ENCODE measurements around the gene FLT3LG.

Gene FLT3LG

DNA sequence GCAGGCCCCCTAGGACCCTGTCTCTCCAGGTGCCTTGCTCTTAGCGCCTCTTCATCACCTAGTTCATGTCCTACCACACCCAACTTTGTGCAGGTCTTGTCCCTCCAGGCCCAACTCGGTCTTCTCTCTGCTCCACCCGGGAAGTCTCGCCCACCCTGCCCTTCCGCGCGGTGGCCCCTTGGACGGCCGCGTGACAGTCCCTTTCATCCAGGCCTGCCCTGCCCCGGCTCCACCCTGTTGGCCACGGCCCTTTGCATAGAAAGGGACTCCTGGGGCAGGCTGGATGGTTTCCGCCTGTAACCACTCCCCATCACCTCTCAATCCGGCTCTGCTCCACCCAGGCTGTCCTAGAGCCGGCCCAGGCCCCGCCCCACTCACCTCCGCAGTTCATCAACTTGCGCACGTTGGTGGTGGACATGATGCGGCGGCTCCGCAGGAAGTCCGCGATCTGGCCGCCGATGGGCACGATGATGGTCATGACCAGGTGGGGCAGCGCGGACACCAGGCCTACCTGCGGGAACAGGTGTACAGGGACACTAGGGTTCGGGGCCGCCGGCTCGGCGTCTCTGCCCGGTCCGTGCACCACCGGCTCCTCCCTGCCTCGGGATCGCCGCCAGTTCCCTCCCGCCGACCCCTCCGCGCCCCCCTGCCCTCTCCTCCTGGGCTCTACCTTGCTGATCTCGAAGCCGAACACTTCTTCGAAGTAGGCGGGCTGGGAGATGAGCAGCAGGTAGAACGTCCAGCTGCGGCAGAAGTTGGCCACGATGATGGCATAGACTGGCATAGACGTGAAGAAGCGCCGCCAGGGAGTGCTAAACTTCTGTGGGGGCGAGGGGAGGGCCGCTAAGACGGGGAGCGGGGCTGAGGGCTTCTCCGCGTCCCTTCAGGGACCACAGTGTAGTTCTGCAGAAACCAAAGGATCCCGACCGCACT is 41.6 kb upstream of the FLT3LG start:
- Histone ChIP-seq H3K27ac (ENCODE audit: low read length) (no peak overlapping the region), H3K9me3 (ENCODE audit: control insufficient read depth, low read depth, low read length) (no peaks in the 10 kb centered on the region), H3K27me3 (ENCODE audit: control insufficient read depth, insufficient read depth, low read length) (peaks cover 46% of the 10 kb centered on the region), H3K4me1 (ENCODE audit: control insufficient read depth, low read depth, low read length) (peaks cover 7% of the 10 kb centered on the region), H3K36me3 (ENCODE audit: control insufficient read depth, low read depth, low read length) (no peaks in the 10 kb centered on the region), H3K4me3 (ENCODE audit: low read length) (peak overlapping the region; percentile 41), H3K9ac (ENCODE audit: low read length) (no peak overlapping the region)

DNA sequence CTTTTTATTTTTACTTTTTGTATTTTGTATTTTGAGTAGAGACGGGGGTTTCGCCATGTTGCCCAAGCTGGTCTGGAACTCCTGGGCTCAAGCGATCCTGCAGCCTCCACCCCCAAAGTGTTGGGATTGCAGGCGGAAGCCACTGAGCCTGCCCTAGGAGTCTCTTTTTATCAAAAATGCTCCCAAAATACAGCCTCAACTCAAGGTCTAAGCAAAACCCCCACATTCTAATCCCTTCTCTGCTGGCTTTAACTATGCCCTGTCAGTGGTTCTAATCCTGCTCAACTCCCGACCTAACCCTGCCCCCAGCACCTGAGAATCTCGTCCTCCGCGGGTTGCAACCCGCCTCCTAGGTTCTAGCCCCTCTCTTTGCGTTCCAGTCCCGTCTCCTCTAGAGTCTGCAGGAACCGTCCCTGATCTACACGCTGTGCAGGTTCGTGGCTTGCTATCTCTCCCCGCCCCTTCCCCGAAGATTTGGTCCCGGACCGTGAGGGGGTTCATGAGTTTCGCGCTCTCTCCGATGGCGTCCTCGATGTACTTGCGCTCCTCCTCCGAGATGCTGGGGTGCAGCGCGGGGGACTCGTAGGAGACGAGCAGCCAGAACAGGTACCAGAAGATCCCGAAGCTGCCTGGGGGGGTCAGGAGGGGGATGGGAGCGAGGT is 40.6 kb upstream of the FLT3LG start:
- H3K36me3 ChIP-seq (ENCODE audit: control insufficient read depth, low read depth, low read length) = no peaks in the 10 kb centered on the region
- no peaks in the 10 kb centered on the region for H3K9me3 ChIP-seq (ENCODE audit: control insufficient read depth, low read depth, low read length)
- peaks cover 7% of the 10 kb centered on the region for H3K4me1 ChIP-seq (ENCODE audit: control insufficient read depth, low read depth, low read length)
- no peak overlapping the region for H3K27ac ChIP-seq (ENCODE audit: low read length)
- no peak overlapping the region for H3K9ac ChIP-seq (ENCODE audit: low read length)
- no peak overlapping the region for H3K4me3 ChIP-seq (ENCODE audit: low read length)
- H3K27me3 ChIP-seq (ENCODE audit: control insufficient read depth, insufficient read depth, low read length) = peaks cover 53% of the 10 kb centered on the region

- Histone ChIP-seq H3K4me3 (ENCODE audit: low read length) (no peak overlapping the region), H3K27me3 (ENCODE audit: control insufficient read depth, insufficient read depth, low read length) (peaks cover 61% of the 10 kb centered on the region), H3K4me1 (ENCODE audit: control insufficient read depth, low read depth, low read length) (peaks cover 3% of the 10 kb centered on the region), H3K27ac (ENCODE audit: low read length) (no peak overlapping the region), H3K9me3 (ENCODE audit: control insufficient read depth, low read depth, low read length) (no peaks in the 10 kb centered on the region), H3K9ac (ENCODE audit: low read length) (no peak overlapping the region), H3K36me3 (ENCODE audit: control insufficient read depth, low read depth, low read length) (no peaks in the 10 kb centered on the region)
Observed at GRCh38 chr19:49434907-49435583, 39.0 kb upstream of the FLT3LG start.

DNA sequence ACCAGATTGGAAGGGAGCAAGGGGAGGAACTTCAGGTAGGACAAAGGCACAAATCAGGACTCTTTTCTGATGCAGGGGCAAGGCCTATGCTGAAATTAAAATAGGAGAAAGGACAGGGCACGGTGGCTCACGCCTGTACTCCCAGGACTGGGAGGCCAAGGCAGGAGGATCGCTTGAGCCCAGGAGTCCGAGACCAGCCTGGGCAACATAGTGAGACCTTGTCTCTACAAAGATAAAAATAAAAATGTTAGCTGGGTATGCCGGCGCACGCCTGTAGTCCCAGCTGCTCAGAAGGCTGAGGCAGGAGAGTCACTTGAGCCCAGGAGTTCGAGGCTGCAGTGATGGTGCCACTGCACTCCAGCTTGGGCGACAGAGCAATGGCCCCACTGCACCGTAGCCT is 38.3 kb upstream of the FLT3LG start:
- no peak overlapping the region for H3K27ac ChIP-seq (ENCODE audit: low read length)
- H3K36me3 ChIP-seq (ENCODE audit: control insufficient read depth, low read depth, low read length) = no peaks in the 10 kb centered on the region
- no peaks in the 10 kb centered on the region for H3K9me3 ChIP-seq (ENCODE audit: control insufficient read depth, low read depth, low read length)
- H3K9ac ChIP-seq (ENCODE audit: low read length) = no peak overlapping the region
- peak overlapping the region; percentile 21 for H3K4me3 ChIP-seq (ENCODE audit: low read length)
- peaks cover 65% of the 10 kb centered on the region for H3K27me3 ChIP-seq (ENCODE audit: control insufficient read depth, insufficient read depth, low read length)
- H3K4me1 ChIP-seq (ENCODE audit: control insufficient read depth, low read depth, low read length) = peaks cover 3% of the 10 kb centered on the region

DNA sequence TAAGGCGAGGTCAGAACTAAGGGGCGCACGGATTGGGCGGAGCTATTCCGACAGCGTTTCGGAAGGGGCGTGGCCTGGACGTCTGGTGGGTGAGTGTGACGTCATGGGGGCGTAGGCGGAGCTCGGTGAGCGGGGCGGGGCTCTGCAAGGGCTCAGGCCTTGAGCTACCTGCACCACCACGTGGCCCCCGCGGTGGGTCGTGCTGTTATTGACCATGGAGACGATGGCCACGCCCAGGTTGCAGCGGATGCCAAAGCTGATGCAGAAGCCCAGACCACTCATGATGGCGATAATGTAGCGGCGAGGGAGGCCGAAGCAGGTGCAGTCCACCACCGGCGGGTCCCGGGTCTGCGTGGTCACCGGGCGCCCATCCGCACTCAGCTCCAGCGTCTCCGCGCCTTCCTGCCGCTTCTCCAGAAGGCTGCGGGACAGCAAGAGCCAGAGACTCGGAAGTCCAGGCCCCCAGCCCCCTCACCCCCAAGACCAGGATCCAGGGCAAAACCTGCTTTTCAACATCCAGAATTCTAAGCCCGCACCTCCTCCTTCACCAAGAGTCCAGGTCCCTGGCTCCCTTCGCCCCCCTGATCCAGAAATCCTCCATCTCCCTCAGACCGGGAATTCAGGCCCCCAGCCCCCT is 37.5 kb upstream of the FLT3LG start:
- Histone ChIP-seq H3K27ac (ENCODE audit: low read length) (no peak overlapping the region), H3K27me3 (ENCODE audit: control insufficient read depth, insufficient read depth, low read length) (peaks cover 70% of the 10 kb centered on the region), H3K9ac (ENCODE audit: low read length) (no peak overlapping the region), H3K4me3 (ENCODE audit: low read length) (no peak overlapping the region), H3K4me1 (ENCODE audit: control insufficient read depth, low read depth, low read length) (peaks cover 3% of the 10 kb centered on the region), H3K9me3 (ENCODE audit: control insufficient read depth, low read depth, low read length) (no peaks in the 10 kb centered on the region), H3K36me3 (ENCODE audit: control insufficient read depth, low read depth, low read length) (no peaks in the 10 kb centered on the region)

DNA sequence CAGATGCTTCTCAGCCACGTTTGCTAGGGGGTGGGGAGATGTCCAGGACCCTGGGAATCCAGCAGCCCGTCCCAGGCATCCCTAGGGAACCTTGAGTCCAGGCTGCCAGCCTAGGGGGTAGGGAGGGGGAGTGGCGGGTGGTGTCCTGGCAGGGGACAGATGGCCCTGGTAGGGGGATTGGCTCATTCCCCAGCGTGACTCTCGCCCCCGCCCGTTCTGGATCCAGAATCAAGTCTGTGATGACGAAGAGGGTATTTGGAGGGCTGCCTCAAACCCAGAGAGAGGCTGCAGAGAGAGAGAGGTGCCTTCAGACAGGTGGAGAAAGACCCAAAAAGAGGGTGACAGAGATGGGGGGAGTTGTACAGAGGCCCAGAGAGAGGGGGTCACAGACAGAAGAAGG is 36.8 kb upstream of the FLT3LG start:
- H3K4me3 ChIP-seq (ENCODE audit: low read length) = no peak overlapping the region
- H3K27me3 ChIP-seq (ENCODE audit: control insufficient read depth, insufficient read depth, low read length) = peaks cover 73% of the 10 kb centered on the region
- H3K9ac ChIP-seq (ENCODE audit: low read length) = no peak overlapping the region
- H3K36me3 ChIP-seq (ENCODE audit: control insufficient read depth, low read depth, low read length) = no peaks in the 10 kb centered on the region
- H3K27ac ChIP-seq (ENCODE audit: low read length) = no peak overlapping the region
- peaks cover 4% of the 10 kb centered on the region for H3K4me1 ChIP-seq (ENCODE audit: control insufficient read depth, low read depth, low read length)
- H3K9me3 ChIP-seq (ENCODE audit: control insufficient read depth, low read depth, low read length) = no peaks in the 10 kb centered on the region

DNA sequence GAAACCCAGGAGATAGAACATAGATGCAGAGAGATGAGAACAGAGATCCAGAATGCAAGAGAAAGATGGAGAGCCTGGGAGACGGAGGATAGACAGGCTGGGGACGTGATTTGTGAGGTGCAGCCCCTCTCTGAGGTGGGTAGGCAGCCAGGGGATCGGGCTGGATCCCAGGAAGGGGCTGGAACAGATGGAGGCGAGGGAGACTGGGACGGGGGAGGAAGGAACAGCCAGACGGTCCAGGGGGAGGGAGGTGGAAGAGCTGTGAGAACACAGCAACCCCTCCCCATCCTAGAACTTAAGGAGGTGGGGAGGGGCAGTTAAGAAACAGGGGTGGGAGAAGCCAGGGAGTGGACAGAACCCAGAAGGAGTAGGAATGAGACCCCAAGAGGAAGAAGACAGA is 35.8 kb upstream of the FLT3LG start:
- Histone ChIP-seq H3K4me1 (ENCODE audit: control insufficient read depth, low read depth, low read length) (peaks cover 6% of the 10 kb centered on the region), H3K27ac (ENCODE audit: low read length) (no peak overlapping the region), H3K27me3 (ENCODE audit: control insufficient read depth, insufficient read depth, low read length) (peaks cover 66% of the 10 kb centered on the region), H3K9ac (ENCODE audit: low read length) (no peak overlapping the region), H3K4me3 (ENCODE audit: low read length) (no peak overlapping the region), H3K36me3 (ENCODE audit: control insufficient read depth, low read depth, low read length) (no peaks in the 10 kb centered on the region), H3K9me3 (ENCODE audit: control insufficient read depth, low read depth, low read length) (no peaks in the 10 kb centered on the region)

DNA sequence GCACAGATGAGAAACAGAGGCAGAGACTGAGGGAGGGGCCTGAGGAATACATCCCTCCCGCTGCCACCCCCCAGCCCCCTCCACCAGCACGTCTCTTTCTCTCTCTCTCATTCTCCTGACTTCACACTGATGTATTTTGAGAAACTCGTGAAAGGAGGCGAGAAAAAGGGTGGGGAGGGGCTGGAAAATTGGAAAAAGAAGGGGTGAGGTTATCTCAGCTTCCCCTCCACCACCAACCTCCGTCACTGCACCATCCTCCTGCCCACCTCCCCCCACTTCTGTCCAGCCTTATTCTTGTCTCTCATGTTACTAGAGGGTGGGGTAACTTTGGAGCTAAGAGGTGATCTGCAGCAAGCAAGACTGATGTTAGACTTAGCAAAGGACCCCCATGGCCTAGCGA is 34.2 kb upstream of the FLT3LG start:
- Histone ChIP-seq H3K4me1 (ENCODE audit: control insufficient read depth, low read depth, low read length) (peaks cover 6% of the 10 kb centered on the region), H3K4me3 (ENCODE audit: low read length) (no peak overlapping the region), H3K9me3 (ENCODE audit: control insufficient read depth, low read depth, low read length) (no peaks in the 10 kb centered on the region), H3K36me3 (ENCODE audit: control insufficient read depth, low read depth, low read length) (no peaks in the 10 kb centered on the region), H3K27me3 (ENCODE audit: control insufficient read depth, insufficient read depth, low read length) (peaks cover 60% of the 10 kb centered on the region), H3K9ac (ENCODE audit: low read length) (no peak overlapping the region), H3K27ac (ENCODE audit: low read length) (no peak overlapping the region)

DNA sequence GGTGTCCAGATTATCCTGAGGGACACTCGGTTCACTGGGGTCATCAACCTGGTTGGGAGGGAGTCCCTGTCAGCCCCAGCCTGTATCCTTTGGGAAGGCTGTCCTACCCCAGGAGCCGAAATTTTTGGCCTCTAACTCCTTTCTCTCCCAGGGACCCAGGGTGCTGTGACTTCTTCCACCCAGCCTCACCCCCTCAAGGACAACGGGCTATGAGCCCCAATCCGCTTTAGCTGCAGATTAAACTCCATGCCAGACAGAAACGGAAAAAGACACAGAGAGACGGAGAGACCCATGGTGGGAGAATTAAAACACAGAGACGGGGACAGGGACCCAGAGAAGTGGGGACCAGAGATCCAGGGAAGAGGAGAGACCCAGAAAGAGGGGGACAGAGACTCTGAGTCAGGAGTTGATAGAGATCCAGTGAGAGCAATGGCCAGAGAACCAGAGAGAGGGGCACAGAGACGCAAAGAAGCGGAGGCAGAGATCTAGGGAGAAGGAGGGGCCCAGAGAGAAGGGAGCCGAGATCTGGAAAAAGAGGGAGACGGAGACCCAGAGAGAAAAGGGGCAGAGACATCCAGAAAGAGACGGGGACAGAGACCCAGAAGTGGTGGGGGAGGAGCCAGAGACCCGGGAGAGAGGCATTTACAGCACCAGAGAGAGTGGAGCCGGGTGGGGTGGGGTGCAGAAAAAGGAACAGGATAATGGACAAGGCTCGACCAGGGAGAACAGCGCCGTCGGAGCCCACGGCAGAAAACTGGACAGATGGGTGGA is 33.4 kb upstream of the FLT3LG start:
- Histone ChIP-seq H3K27me3 (ENCODE audit: control insufficient read depth, insufficient read depth, low read length) (peaks cover 60% of the 10 kb centered on the region), H3K9me3 (ENCODE audit: control insufficient read depth, low read depth, low read length) (no peaks in the 10 kb centered on the region), H3K4me1 (ENCODE audit: control insufficient read depth, low read depth, low read length) (peaks cover 6% of the 10 kb centered on the region), H3K4me3 (ENCODE audit: low read length) (peak overlapping the region; percentile 33), H3K9ac (ENCODE audit: low read length) (no peak overlapping the region), H3K27ac (ENCODE audit: low read length) (no peak overlapping the region), H3K36me3 (ENCODE audit: control insufficient read depth, low read depth, low read length) (no peaks in the 10 kb centered on the region)

DNA sequence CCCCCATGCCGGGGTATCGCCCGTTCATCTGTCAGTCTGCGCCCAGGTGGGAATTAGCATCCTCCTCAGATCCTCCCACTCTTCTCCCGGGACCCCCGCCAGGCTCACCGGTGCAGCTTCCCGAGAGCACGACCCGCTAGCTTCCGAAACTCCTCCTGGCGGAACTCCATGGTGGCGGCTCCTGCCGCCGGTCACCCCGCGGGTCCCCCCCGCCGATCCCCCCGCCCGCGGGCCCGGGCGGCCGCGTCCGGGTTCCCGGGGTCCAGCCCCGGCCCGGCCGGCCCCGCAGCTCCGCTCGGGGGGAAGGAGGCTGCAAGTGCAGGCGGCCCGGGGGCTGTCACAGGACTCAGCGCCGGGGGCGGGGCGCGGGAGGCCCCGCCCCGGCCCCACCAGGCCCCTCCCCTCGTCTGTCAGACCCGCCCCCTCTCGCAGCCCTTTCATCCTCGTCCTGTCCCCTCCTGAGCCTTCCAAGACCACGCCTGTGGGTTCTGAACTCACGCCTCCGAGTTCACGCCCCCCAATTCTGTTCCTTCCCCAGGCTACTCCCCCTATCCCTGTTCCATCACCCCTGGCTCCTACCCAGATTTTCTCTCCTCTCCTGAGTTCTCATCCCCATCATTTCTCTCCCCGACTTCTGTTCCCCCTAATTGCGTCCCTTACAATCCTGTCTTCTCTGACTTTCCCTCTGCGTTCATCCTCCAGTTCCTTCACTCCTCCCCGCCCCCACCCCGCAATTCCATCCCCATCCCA is 32.6 kb upstream of the FLT3LG start, which contains the start of gene SLC17A7:
SLC17A7 (minus strand) TSS at position 318 of the 750 bp plus-strand sequence; CDS start at position 170, 148 bp downstream.
- Histone ChIP-seq H3K27me3 (ENCODE audit: control insufficient read depth, insufficient read depth, low read length) (peaks cover 59% of the 10 kb centered on the region), H3K9me3 (ENCODE audit: control insufficient read depth, low read depth, low read length) (no peaks in the 10 kb centered on the region), H3K36me3 (ENCODE audit: control insufficient read depth, low read depth, low read length) (peaks cover 1% of the 10 kb centered on the region), H3K4me1 (ENCODE audit: control insufficient read depth, low read depth, low read length) (peaks cover 3% of the 10 kb centered on the region), H3K27ac (ENCODE audit: low read length) (no peak within 1 kb of the TSS), H3K4me3 (ENCODE audit: low read length) (peak within 1 kb of the TSS; percentile 52), H3K9ac (ENCODE audit: low read length) (no peak within 1 kb of the TSS)
